ENCODE measurements around the gene PDCD11.

GRCh38 chr10:103374263-103374662 is 22.2 kb upstream of the PDCD11 start:
- no peak for TF ChIP-seq CTCF (conservative IDR thresholded peaks at IDR 0.05)
- no peak for TF ChIP-seq EZH2 (IDR thresholded peaks at IDR 0.05; ENCODE audit: low read depth)

Data from PC-9 (cell line).